GM12878 (cell line): ENCODE measurements around the gene SRGAP1. TPM values are rescaled to one million over a fixed set of nuclear protein-coding genes. Genes with fewer than 3 reads are reported as not detected.

Experiments
- ATAC-seq: fragments of 200-7000 bp; cut with Tn5 transposase; 3 replicates; pipeline ENCODE4 v1.9.1; 2020; ENCODE audit warnings: mild to moderate bottlenecking, moderate library complexity
- BruUV-seq: library from RNA; stranded (reverse); fragments of 400-500 nt; replicated peaks from 2 replicates; lab custom pipeline; 2021; lab: Mats Ljungman, UMichigan
- CTCF ChIA-PET: fragments of 300-600 bp; sonication (Branson Sonifier 250); formaldehyde crosslinking; extraction: SDS; loops from one replicate; lab custom pipeline; 2021; ENCODE audit warnings: inconsistent platforms; lab: Yijun Ruan, JAX
- POLR2A ChIA-PET: fragments of 350-600 bp; formaldehyde crosslinking; extraction: SDS; loops from one replicate; lab custom pipeline; 2021; ENCODE audit warnings: inconsistent platforms; lab: Charles Lee
- RAD21 ChIA-PET: fragments of 300-600 bp; sonication (Branson Sonifier 250); formaldehyde crosslinking; loops from one replicate; lab custom pipeline; 2023; ENCODE audit warnings: antibody characterized with exemption; ENCODE audit not compliant: unreplicated experiment; lab: Charles Lee
- SMC1A ChIA-PET: fragments of 300-600 bp; sonication (Branson Sonifier 250); formaldehyde crosslinking; loops from one replicate; lab custom pipeline; 2023; ENCODE audit not compliant: unreplicated experiment, uncharacterized antibody; lab: Charles Lee
- DNase-seq: peaks from one replicate; pipeline ENCODE4 v3.0.0-alpha.2; 2011; ENCODE audit warnings: low read depth, low spot score
- FAIRE-seq: peaks from 3 replicates; lab custom pipeline; 2011; peaks lifted over from hg19 to GRCh38; lab: Jason Lieb, UNC
- H2AFZ ChIP-seq: 2 replicates; pipeline ENCODE4 v1.6.0; 2011; ENCODE audit warnings: low read depth, low read length, control low read depth; ENCODE audit not compliant: control insufficient read depth
- H3K27ac ChIP-seq: 2 replicates; pipeline ENCODE4 v1.5.1; 2011; ENCODE audit warnings: control low read depth; ENCODE audit not compliant: control insufficient read depth, insufficient read depth
- H3K27me3 ChIP-seq, 2 experiments: replicated peaks in 1 of 2; 2 replicates each; pipeline versions ENCODE4 v1.6.0 to v1.6.1; 2011; ENCODE audit warnings: low read length in 1 of 2; ENCODE audit not compliant: control insufficient read depth in 2 of 2, insufficient read depth in 2 of 2
- H3K36me3 ChIP-seq, 2 experiments: 2 replicates each; pipeline ENCODE4 v1.5.1; 2011; ENCODE audit warnings: low read length in 1 of 2; ENCODE audit not compliant: control insufficient read depth in 2 of 2, insufficient read depth in 2 of 2
- H3K4me1 ChIP-seq: 2 replicates; pipeline ENCODE4 v1.6.1; 2011; ENCODE audit warnings: mild to moderate bottlenecking, low read length, moderate library complexity, mixed read lengths; ENCODE audit not compliant: control insufficient read depth, insufficient read depth
- H3K4me2 ChIP-seq: 2 replicates; pipeline ENCODE4 v1.6.0; 2011; ENCODE audit warnings: control low read depth; ENCODE audit not compliant: control insufficient read depth, insufficient read depth
- H3K4me3 ChIP-seq: fragments of 200-600 bp; sonication (generic); 2 replicates; pipeline ENCODE4 v1.5.1; 2016
- H3K79me2 ChIP-seq: 2 replicates; pipeline ENCODE4 v1.6.0; 2011; ENCODE audit warnings: low read length; ENCODE audit not compliant: control insufficient read depth, insufficient read depth
- H3K9ac ChIP-seq: 2 replicates; pipeline ENCODE4 v1.8.0; 2011; ENCODE audit warnings: low read length, control low read depth, mixed read lengths; ENCODE audit not compliant: control insufficient read depth, insufficient read depth
- H3K9me3 ChIP-seq: replicated peaks from 3 replicates; pipeline ENCODE4 v1.5.1; 2011; ENCODE audit warnings: mild to moderate bottlenecking, low read length; ENCODE audit not compliant: control insufficient read depth, insufficient read depth
- H4K20me1 ChIP-seq: 2 replicates; pipeline ENCODE4 v1.6.0; 2011; ENCODE audit not compliant: control insufficient read depth, insufficient read depth
- IKZF2 ChIP-seq, 2 experiments: fragments of 450-650 bp; IDR thresholded peaks; 2 replicates each; pipeline ENCODE4 v1.6.1; 2017; ENCODE audit warnings: mild to moderate bottlenecking in 2 of 2, moderate library complexity in 2 of 2
- MLLT1 ChIP-seq: fragments of 450-650 bp; IDR thresholded peaks from 2 replicates; pipeline ENCODE4 v1.6.1; 2016; ENCODE audit warnings: mild to moderate bottlenecking
- MTA2 ChIP-seq: fragments of 450-650 bp; IDR thresholded peaks from 2 replicates; pipeline ENCODE4 v1.6.1; 2016; ENCODE audit warnings: low read depth, mild to moderate bottlenecking, moderate library complexity
- NR2C1 ChIP-seq: fragments of 450-650 bp; IDR thresholded peaks from 2 replicates; pipeline ENCODE4 v1.6.1; 2017; ENCODE audit warnings: antibody characterized with exemption, mild to moderate bottlenecking, moderate library complexity
- PAX5 ChIP-seq: IDR thresholded peaks from 2 replicates; pipeline ENCODE4 v1.6.1; 2011; ENCODE audit warnings: low read depth, low read length, borderline replicate concordance
- POU2F2 ChIP-seq: IDR thresholded peaks from 3 replicates; pipeline ENCODE4 v1.6.1; 2011; ENCODE audit warnings: low read depth, mild to moderate bottlenecking, low read length, borderline replicate concordance
- SIN3A ChIP-seq: IDR thresholded peaks from 2 replicates; pipeline ENCODE4 v1.6.1; 2012; ENCODE audit warnings: low read depth, low read length, improper control_type of control experiment
- TBL1XR1 ChIP-seq: IDR thresholded peaks from 2 replicates; pipeline ENCODE4 v1.6.1; 2012; ENCODE audit warnings: low read depth, low read length, improper control_type of control experiment
- WRNIP1 ChIP-seq: IDR thresholded peaks from 2 replicates; pipeline ENCODE4 v1.6.1; 2011; ENCODE audit warnings: low read depth, low read length, improper control_type of control experiment, borderline replicate concordance
- ZBTB40 ChIP-seq: fragments of 450-650 bp; IDR thresholded peaks from 2 replicates; pipeline ENCODE4 v1.6.1; 2016; ENCODE audit warnings: mild to moderate bottlenecking, moderate library complexity, borderline replicate concordance
- WGBS: methylation state at CpG from one replicate; pipeline ENCODE4 v1.1.6; 2016; ENCODE audit warnings: low lambda C conversion rate; ENCODE audit not compliant: insufficient replicate concordance, insufficient coverage; ENCODE audit errors: missing lambda C conversion rate; 5-methylcytosine and 5-hydroxymethylcytosine counted together
- in situ Hi-C: fragments of 300-500 bp; cut with MboI; formaldehyde crosslinking; loops from 9 replicates; pipeline ENCODE4 v1.14.3; 2018; ENCODE audit warnings: mixed read lengths
- intact Hi-C: fragments of 100-400 bp; cut with micrococcal nuclease; formaldehyde crosslinking; loops from one replicate; pipeline ENCODE4 v1.14.2; 2022; ENCODE audit not compliant: unreplicated experiment
- polyA plus RNA-seq, 11 experiments: library from polyadenylated mRNA; depleted of rRNA in 4 of 11; unstranded in 6 of 11; stranded (reverse) in 5 of 11; fragments of >200 nt; fragmentation: Nextera tagmentation in 4 of 11; fragmentation: Illumina TruSeq in 1 of 11; extraction: Ambion mirVana in 4 of 11; extraction: Trizol in 1 of 11; gene quantifications; 1 replicate in 1 of 11; 2 replicates in 10 of 11; pipeline versions ENCODE4 v1.2.1 to v1.2.3, GENCODE V29; 2011 to 2016; ENCODE audit warnings: inconsistent platforms in 2 of 11, missing spikeins in 2 of 11, low read depth in 1 of 11
- total RNA-seq, 4 experiments: library from RNA; depleted of rRNA in 3 of 4; stranded (reverse); fragments of >200 nt in 3 of 4; fragmentation: Illumina TruSeq in 1 of 4; extraction: Trizol in 1 of 4; gene quantifications; 2 replicates each; pipeline versions ENCODE4 v1.2.1 to v1.2.3, GENCODE V29; 2013 to 2021

Gene SRGAP1
- total and polyA plus RNA-seq, 10 of the 15 experiments (the other 5 are each of a cell fraction or from before 2014, with no cell fraction given): 0.16 to 0.85 (median 0.46) TPM

GRCh38 chr12:64171715-64172114, 327.2 kb downstream of the SRGAP1 start:
- no peaks in the 10 kb centered on the region for H4K20me1 ChIP-seq
- H3K4me3 ChIP-seq: no peak overlapping the region
- ChIA-PET CTCF (interaction anchor here (2.0 kb wide), 1 partner anchor 21 kb away, joined by 5 read pairs; no protein-coding TSS in a partner anchor), RAD21 (no interaction called here), POLR2A (no interaction called here), SMC1A (no interaction called here)
- intact Hi-C loops (no loop called here), in situ Hi-C loops (no loop called here)
- H3K79me2 ChIP-seq: no peaks in the 10 kb centered on the region
- no peak for DNase-seq
- ATAC-seq: no peak
- BruUV-seq: no TSS peak
- H3K4me2 ChIP-seq: no peak overlapping the region
- no peak overlapping the region for H3K9ac ChIP-seq
- no peak overlapping the region for H3K27ac ChIP-seq
- H3K9me3 ChIP-seq: no peaks in the 10 kb centered on the region
- no peak overlapping the region for H2AFZ ChIP-seq
- H3K4me1 ChIP-seq: no peaks in the 10 kb centered on the region
- no peaks in the 10 kb centered on the region for H3K36me3 ChIP-seq
- TF ChIP-seq ZBTB40 (no peak), SIN3A (no peak), NR2C1 (no peak), WRNIP1 (no peak), TBL1XR1 (no peak), POU2F2 (no peak), MLLT1 (no peak), MTA2 (no peak), PAX5 (no peak), IKZF2 (IDR thresholded peaks at IDR 0.05) (no peak)
- 100% methylated on average over 1 of the region's 1 CpG for WGBS
- FAIRE-seq: no peak
- H3K27me3 ChIP-seq: no peaks in the 10 kb centered on the region
